Stimulated activated CD8-positive, alpha-beta memory T cell treated with anti-CD3 and anti-CD28 coated beads, Interleukin-12 subunit alpha, Interleukin-12 subunit beta, amount 100 ng/mL, for 1 hour (primary cell): ENCODE results near the gene RBM33.
"Not testable (repeated sequence)": the region's sequence is repeated elsewhere in the genome, so short reads cannot be mapped to it uniquely, and the experiment has no call there.

Experiments used
- DNase-seq: peaks from one replicate; pipeline ENCODE4 v3.0.0-alpha.2; 2020; ENCODE audit warnings: low read depth

The RBM33 gene

GRCh38 chr7:155690655-155691054, 46.2 kb downstream of the RBM33 start:
- DNase-seq, result not testable (repeated sequence)

- DNase-seq, result no peak
Observed at GRCh38 chr7:155692317-155692716, 47.9 kb downstream of the RBM33 start.

GRCh38 chr7:155693826-155694225, 49.4 kb downstream of the RBM33 start:
- no peak for DNase-seq

GRCh38 chr7:155694851-155695250, 50.4 kb downstream of the RBM33 start:
- DNase-seq, result no peak

- no peak for DNase-seq
Observed at GRCh38 chr7:155696747-155697146, 52.3 kb downstream of the RBM33 start.

GRCh38 chr7:155698633-155699032, 54.2 kb downstream of the RBM33 start:
- no peak for DNase-seq

GRCh38 chr7:155699180-155699579, 54.7 kb downstream of the RBM33 start:
- no peak for DNase-seq

- no peak for DNase-seq
Observed at GRCh38 chr7:155700847-155701246, 56.4 kb downstream of the RBM33 start.

GRCh38 chr7:155701972-155702544, 57.6 kb downstream of the RBM33 start:
- DNase-seq, result no peak

GRCh38 chr7:155702616-155703015, 58.2 kb downstream of the RBM33 start:
- no peak for DNase-seq

GRCh38 chr7:155705623-155706360, 61.3 kb downstream of the RBM33 start:
- DNase-seq, result no peak

- DNase-seq, result no peak
Observed at GRCh38 chr7:155706376-155706775, 61.9 kb downstream of the RBM33 start.

GRCh38 chr7:155709453-155709852, 65.0 kb downstream of the RBM33 start:
- no peak for DNase-seq

GRCh38 chr7:155710031-155710430, 65.6 kb downstream of the RBM33 start:
- no peak for DNase-seq

GRCh38 chr7:155710530-155710929, 66.1 kb downstream of the RBM33 start:
- DNase-seq, result no peak

GRCh38 chr7:155711081-155711480, 66.6 kb downstream of the RBM33 start:
- no peak for DNase-seq

- no peak for DNase-seq
Observed at GRCh38 chr7:155713384-155713783, 68.9 kb downstream of the RBM33 start.

GRCh38 chr7:155714702-155715101, 70.2 kb downstream of the RBM33 start:
- no peak for DNase-seq

- no peak for DNase-seq
Observed at GRCh38 chr7:155715111-155715805, 70.8 kb downstream of the RBM33 start.

GRCh38 chr7:155717010-155717744, 72.7 kb downstream of the RBM33 start:
- DNase-seq, result no peak

- DNase-seq, result no peak
Observed at GRCh38 chr7:155721056-155721455, 76.6 kb downstream of the RBM33 start.

GRCh38 chr7:155722118-155722517, 77.7 kb downstream of the RBM33 start:
- no peak for DNase-seq

GRCh38 chr7:155722936-155723335, 78.5 kb downstream of the RBM33 start:
- DNase-seq, result no peak
